ENCODE data around the gene STAU1.
"Not testable (repeated sequence)": the region's sequence is repeated elsewhere in the genome, so short reads cannot be mapped to it uniquely, and the experiment has no call there.

STAU1 gene

DNA sequence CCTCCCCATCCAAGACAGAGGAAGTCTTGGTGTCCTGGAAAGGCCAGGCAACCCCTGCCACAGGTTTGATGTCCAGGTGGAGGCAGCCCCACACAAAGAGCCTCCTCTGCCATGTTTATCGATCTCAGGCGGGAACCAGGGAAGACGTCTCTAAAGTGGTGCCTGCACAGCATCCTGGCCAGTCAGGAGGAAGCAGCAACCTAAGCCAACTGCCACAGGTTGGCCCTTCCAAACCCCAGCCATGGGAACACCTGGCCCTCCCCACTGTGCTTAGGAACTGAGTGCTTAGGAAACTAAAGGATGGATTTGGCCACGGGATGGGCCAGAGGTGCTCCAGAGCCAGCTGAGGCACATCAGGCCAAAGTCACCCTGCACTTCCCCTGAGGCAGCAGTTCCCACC is 85.1 kb downstream of the STAU1 start:
- no peak for DNase-seq (ENCODE audit: low read depth in 1 of 2, low spot score in 1 of 2)
- H3K27me3 ChIP-seq (ENCODE audit: insufficient read depth, poor library complexity, severe bottlenecking) = no peaks in the 10 kb centered on the region
- TF ChIP-seq, protein P1, sequence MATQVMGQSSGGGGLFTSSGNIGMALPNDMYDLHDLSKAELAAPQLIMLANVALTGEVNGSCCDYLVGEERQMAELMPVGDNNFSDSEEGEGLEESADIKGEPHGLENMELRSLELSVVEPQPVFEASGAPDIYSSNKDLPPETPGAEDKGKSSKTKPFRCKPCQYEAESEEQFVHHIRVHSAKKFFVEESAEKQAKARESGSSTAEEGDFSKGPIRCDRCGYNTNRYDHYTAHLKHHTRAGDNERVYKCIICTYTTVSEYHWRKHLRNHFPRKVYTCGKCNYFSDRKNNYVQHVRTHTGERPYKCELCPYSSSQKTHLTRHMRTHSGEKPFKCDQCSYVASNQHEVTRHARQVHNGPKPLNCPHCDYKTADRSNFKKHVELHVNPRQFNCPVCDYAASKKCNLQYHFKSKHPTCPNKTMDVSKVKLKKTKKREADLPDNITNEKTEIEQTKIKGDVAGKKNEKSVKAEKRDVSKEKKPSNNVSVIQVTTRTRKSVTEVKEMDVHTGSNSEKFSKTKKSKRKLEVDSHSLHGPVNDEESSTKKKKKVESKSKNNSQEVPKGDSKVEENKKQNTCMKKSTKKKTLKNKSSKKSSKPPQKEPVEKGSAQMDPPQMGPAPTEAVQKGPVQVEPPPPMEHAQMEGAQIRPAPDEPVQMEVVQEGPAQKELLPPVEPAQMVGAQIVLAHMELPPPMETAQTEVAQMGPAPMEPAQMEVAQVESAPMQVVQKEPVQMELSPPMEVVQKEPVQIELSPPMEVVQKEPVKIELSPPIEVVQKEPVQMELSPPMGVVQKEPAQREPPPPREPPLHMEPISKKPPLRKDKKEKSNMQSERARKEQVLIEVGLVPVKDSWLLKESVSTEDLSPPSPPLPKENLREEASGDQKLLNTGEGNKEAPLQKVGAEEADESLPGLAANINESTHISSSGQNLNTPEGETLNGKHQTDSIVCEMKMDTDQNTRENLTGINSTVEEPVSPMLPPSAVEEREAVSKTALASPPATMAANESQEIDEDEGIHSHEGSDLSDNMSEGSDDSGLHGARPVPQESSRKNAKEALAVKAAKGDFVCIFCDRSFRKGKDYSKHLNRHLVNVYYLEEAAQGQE (IDR thresholded peaks at IDR 0.05; ENCODE audit: insufficient replicate concordance, low read depth) = no peak
- TF ChIP-seq SPI1 (IDR thresholded peaks at IDR 0.05; ENCODE audit: borderline replicate concordance, low read depth) = no peak
- TF ChIP-seq POLR2AphosphoS5 (IDR thresholded peaks at IDR 0.05; ENCODE audit: low read depth) = no peak
- TF ChIP-seq, protein P2, sequence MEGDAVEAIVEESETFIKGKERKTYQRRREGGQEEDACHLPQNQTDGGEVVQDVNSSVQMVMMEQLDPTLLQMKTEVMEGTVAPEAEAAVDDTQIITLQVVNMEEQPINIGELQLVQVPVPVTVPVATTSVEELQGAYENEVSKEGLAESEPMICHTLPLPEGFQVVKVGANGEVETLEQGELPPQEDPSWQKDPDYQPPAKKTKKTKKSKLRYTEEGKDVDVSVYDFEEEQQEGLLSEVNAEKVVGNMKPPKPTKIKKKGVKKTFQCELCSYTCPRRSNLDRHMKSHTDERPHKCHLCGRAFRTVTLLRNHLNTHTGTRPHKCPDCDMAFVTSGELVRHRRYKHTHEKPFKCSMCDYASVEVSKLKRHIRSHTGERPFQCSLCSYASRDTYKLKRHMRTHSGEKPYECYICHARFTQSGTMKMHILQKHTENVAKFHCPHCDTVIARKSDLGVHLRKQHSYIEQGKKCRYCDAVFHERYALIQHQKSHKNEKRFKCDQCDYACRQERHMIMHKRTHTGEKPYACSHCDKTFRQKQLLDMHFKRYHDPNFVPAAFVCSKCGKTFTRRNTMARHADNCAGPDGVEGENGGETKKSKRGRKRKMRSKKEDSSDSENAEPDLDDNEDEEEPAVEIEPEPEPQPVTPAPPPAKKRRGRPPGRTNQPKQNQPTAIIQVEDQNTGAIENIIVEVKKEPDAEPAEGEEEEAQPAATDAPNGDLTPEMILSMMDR (IDR thresholded peaks at IDR 0.05; ENCODE audit: insufficient read depth, low read length) = no peak
- no peak for TF ChIP-seq GABPA (IDR thresholded peaks at IDR 0.05; ENCODE audit: low read depth)
- H3K4me3 ChIP-seq (replicated peaks; ENCODE audit: insufficient read depth, low read length) = no peak overlapping the region
- H3K27ac ChIP-seq (replicated peaks) = no peak overlapping the region

GRCh38 chr20:49100972-49101371 is 87.2 kb downstream of the STAU1 start:
- TF ChIP-seq GABPA (IDR thresholded peaks at IDR 0.05; ENCODE audit: low read depth) (no peak), POLR2AphosphoS5 (IDR thresholded peaks at IDR 0.05; ENCODE audit: low read depth) (no peak), SPI1 (IDR thresholded peaks at IDR 0.05; ENCODE audit: borderline replicate concordance, low read depth) (no peak)
- TF ChIP-seq, protein P1 (IDR thresholded peaks at IDR 0.05; ENCODE audit: insufficient replicate concordance, low read depth) = no peak
- H3K27ac ChIP-seq (replicated peaks) = no peak overlapping the region
- no peak for DNase-seq (ENCODE audit: low read depth in 1 of 2, low spot score in 1 of 2)
- H3K4me3 ChIP-seq (replicated peaks; ENCODE audit: insufficient read depth, low read length) = no peak overlapping the region
- H3K27me3 ChIP-seq (ENCODE audit: insufficient read depth, poor library complexity, severe bottlenecking) = no peaks in the 10 kb centered on the region

DNA sequence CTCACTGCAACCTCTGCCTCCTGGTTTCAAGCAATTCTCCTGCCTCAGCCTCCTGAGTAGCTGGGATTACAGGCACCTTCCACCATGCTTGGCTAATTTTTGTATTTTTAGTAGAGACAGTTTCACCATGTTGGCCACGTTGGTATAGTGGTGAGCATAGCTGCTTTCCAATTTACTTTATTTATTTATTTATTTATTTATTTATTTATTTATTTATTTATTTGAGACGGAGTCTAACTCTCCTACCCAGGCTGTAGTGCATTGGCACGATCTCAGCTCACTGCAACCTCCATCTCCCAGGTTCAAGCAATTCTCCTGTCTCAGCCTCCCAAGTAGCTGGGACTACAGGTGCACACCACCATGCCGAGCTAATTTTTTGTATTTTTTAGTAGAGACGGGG is 87.8 kb downstream of the STAU1 start:
- not testable (repeated sequence) for H3K27me3 ChIP-seq (ENCODE audit: insufficient read depth, poor library complexity, severe bottlenecking); H3K4me3 ChIP-seq (replicated peaks; ENCODE audit: insufficient read depth, low read length); DNase-seq (ENCODE audit: low read depth in 1 of 2, low spot score in 1 of 2); H3K27ac ChIP-seq (replicated peaks)

GRCh38 chr20:49099011-49099410 is 89.1 kb downstream of the STAU1 start:
- Histone ChIP-seq H3K27me3 (ENCODE audit: insufficient read depth, poor library complexity, severe bottlenecking) (no peaks in the 10 kb centered on the region), H3K4me3 (replicated peaks; ENCODE audit: insufficient read depth, low read length) (no peak overlapping the region), H3K27ac (replicated peaks) (no peak overlapping the region)
- no peak for TF ChIP-seq GABPA (IDR thresholded peaks at IDR 0.05; ENCODE audit: low read depth)
- no peak for TF ChIP-seq SPI1 (IDR thresholded peaks at IDR 0.05; ENCODE audit: borderline replicate concordance, low read depth)
- TF ChIP-seq, protein P2 (IDR thresholded peaks at IDR 0.05; ENCODE audit: insufficient read depth, low read length) = no peak
- no peak for TF ChIP-seq POLR2AphosphoS5 (IDR thresholded peaks at IDR 0.05; ENCODE audit: low read depth)
- TF ChIP-seq, protein P1 (IDR thresholded peaks at IDR 0.05; ENCODE audit: insufficient replicate concordance, low read depth) = no peak
- no peak for DNase-seq (ENCODE audit: low read depth in 1 of 2, low spot score in 1 of 2)

Measured in HL-60 (cell line).